Esophagus muscularis mucosa (tissue), 4 donors: Measurements from ENCODE around the gene RAI14. TPM values are rescaled to one million over a fixed set of nuclear protein-coding genes. Genes with fewer than 3 reads are reported as not detected.

ENCODE experiments used
- DNase-seq: peaks from one replicate; pipeline ENCODE4 v3.0.0-alpha.2; 2017; ENCODE audit errors: extremely low spot score
- H3K27ac ChIP-seq, 4 donors: fragments of 200-600 bp; sonication (generic); replicated peaks in 1 of 4; 1 replicate in 3 of 4; 2 replicates in 1 of 4; pipeline ENCODE4 v1.5.1; 2016 to 2019; ENCODE audit warnings: mild to moderate bottlenecking in 1 of 4
- H3K27me3 ChIP-seq, 4 donors: fragments of 200-600 bp; sonication (generic); one replicate each; pipeline versions ENCODE4 v1.5.1 to v1.6.0; 2016 to 2019
- H3K36me3 ChIP-seq, 4 donors: fragments of 200-600 bp; sonication (generic); one replicate each; pipeline ENCODE4 v1.5.1; 2016 to 2019
- H3K4me1 ChIP-seq, 4 donors: fragments of 200-600 bp; sonication (generic); one replicate each; pipeline ENCODE4 v1.5.1; 2016 to 2019
- H3K4me3 ChIP-seq, 4 donors: fragments of 200-600 bp; sonication (generic); 1 replicate in 2 of 4; 2 replicates in 2 of 4; pipeline ENCODE4 v1.5.1; 2016 to 2019; ENCODE audit warnings: mild to moderate bottlenecking in 4 of 4, moderate library complexity in 1 of 4
- H3K9me3 ChIP-seq, 4 donors: fragments of 200-600 bp; sonication (generic); 1 replicate in 3 of 4; 2 replicates in 1 of 4; pipeline ENCODE4 v1.5.1; 2016 to 2019
- EP300 ChIP-seq: sonication (generic); formaldehyde crosslinking; IDR thresholded peaks from one replicate; pipeline ENCODE4 v1.6.1; 2017; ENCODE audit warnings: antibody characterized with exemption
- POLR2A ChIP-seq: fragments of 450-650 bp; IDR thresholded peaks from one replicate; pipeline ENCODE4 v1.6.1; 2017; ENCODE audit warnings: antibody characterized with exemption, moderate library complexity, mild to moderate bottlenecking, low read depth
- POLR2AphosphoS5 ChIP-seq, 2 donors: sonication (generic); formaldehyde crosslinking; IDR thresholded peaks; one replicate each; pipeline ENCODE4 v1.6.1; 2017; ENCODE audit warnings: antibody characterized with exemption in 2 of 2
- WGBS: methylation state at CpG from one replicate; pipeline ENCODE4 v1.1.5; 2018; 5-methylcytosine and 5-hydroxymethylcytosine counted together
- intact Hi-C: fragments of 100-400 bp; cut with DNase I; formaldehyde crosslinking; loops from one replicate; pipeline ENCODE4 v1.15.1; 2023
- total RNA-seq, 4 donors: library from RNA; depleted of rRNA; stranded (reverse); fragments of >200 nt; gene quantifications; one replicate each; pipeline versions ENCODE4 v1.1.0 to v1.2.1, GENCODE V29; 2016
- TF ChIP-seq, protein P1 (sequence below), 3 experiments: fragments of 200-600 bp in 2 of 3; fragments of 450-650 bp in 1 of 3; sonication (generic) in 2 of 3; IDR thresholded peaks; one replicate each; pipeline ENCODE4 v1.5.1; 2017 to 2019; ENCODE audit warnings: antibody characterized with exemption in 3 of 3, mild to moderate bottlenecking in 2 of 3, moderate library complexity in 1 of 3

RAI14 gene
- total RNA-seq, 4 donors from 2014 or later = 57.3 to 76.4 (median 68.1) TPM

GRCh38 chr5:34765662-34766061, 109.5 kb downstream of the RAI14 start:
- H3K4me3 ChIP-seq = no peak overlapping the region
- peaks cover 0 to 26% (median 3%) of the 10 kb centered on the region in 4 donors for H3K36me3 ChIP-seq
- no peaks in the 10 kb centered on the region for H3K9me3 ChIP-seq
- intact Hi-C loops = no loop called here
- no peak overlapping the region for H3K27ac ChIP-seq
- no peak for DNase-seq
- TF ChIP-seq EP300 (no peak), POLR2AphosphoS5 (IDR thresholded peaks at IDR 0.05) (no peak), POLR2A (no peak)
- TF ChIP-seq, protein P1, sequence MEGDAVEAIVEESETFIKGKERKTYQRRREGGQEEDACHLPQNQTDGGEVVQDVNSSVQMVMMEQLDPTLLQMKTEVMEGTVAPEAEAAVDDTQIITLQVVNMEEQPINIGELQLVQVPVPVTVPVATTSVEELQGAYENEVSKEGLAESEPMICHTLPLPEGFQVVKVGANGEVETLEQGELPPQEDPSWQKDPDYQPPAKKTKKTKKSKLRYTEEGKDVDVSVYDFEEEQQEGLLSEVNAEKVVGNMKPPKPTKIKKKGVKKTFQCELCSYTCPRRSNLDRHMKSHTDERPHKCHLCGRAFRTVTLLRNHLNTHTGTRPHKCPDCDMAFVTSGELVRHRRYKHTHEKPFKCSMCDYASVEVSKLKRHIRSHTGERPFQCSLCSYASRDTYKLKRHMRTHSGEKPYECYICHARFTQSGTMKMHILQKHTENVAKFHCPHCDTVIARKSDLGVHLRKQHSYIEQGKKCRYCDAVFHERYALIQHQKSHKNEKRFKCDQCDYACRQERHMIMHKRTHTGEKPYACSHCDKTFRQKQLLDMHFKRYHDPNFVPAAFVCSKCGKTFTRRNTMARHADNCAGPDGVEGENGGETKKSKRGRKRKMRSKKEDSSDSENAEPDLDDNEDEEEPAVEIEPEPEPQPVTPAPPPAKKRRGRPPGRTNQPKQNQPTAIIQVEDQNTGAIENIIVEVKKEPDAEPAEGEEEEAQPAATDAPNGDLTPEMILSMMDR (IDR thresholded peaks at IDR 0.05) = no peak
- peaks cover 0 to 17% (median 8%) of the 10 kb centered on the region in 4 donors for H3K4me1 ChIP-seq
- 88% methylated on average over 1 of the region's 1 CpG for WGBS
- H3K27me3 ChIP-seq = no peaks in the 10 kb centered on the region

GRCh38 chr5:34767180-34767579, 111.1 kb downstream of the RAI14 start:
- no peak for DNase-seq
- Histone ChIP-seq H3K36me3 (peaks cover 0 to 17% (median 3%) of the 10 kb centered on the region in 4 donors), H3K4me3 (no peak overlapping the region), H3K4me1 (peaks cover 0 to 15% (median 7%) of the 10 kb centered on the region in 4 donors), H3K27ac (no peak overlapping the region), H3K27me3 (no peaks in the 10 kb centered on the region), H3K9me3 (no peaks in the 10 kb centered on the region)
- no peak for TF ChIP-seq EP300
- 76% methylated on average over 7 of the region's 7 CpGs for WGBS
- intact Hi-C loops = no loop called here

DNA sequence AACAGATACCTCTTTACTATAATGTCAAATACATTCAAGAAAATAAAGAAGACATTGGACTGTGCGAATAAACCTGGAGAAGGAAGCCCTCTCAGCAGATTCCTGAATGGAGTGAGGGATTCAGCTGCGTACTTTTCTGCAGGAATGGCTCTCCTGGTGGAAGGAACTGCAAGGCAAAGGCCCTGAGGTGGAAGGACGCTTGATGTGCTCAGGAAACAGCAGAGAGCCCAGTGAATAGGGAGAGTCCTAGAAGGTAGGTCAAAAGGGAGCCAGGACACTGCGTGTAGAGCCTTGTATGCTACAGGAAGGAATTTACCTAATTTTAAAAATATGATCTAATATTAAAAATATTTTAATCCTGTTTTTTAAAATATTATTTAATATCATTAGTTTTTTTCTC, 114.4 kb downstream of the RAI14 start:
- 93% methylated on average over 4 of the region's 4 CpGs for WGBS
- no peak for TF ChIP-seq EP300
- TF ChIP-seq POLR2AphosphoS5 (IDR thresholded peaks at IDR 0.05) = no peak
- no peak for TF ChIP-seq POLR2A
- TF ChIP-seq, protein P1 (IDR thresholded peaks at IDR 0.05) = no peak
- no peak for DNase-seq
- Histone ChIP-seq H3K27me3 (no peaks in the 10 kb centered on the region), H3K9me3 (peaks cover 0 to 3% (median 0%) of the 10 kb centered on the region in 4 donors), H3K36me3 (peaks cover 0 to 14% (median 3%) of the 10 kb centered on the region in 4 donors), H3K4me3 (no peak overlapping the region), H3K4me1 (peaks cover 0 to 8% (median 2%) of the 10 kb centered on the region in 4 donors), H3K27ac (no peak overlapping the region)
- intact Hi-C loops = no loop called here

GRCh38 chr5:34771076-34771475, 114.9 kb downstream of the RAI14 start:
- peaks cover 0 to 9% (median 0%) of the 10 kb centered on the region in 4 donors for H3K36me3 ChIP-seq
- no peak for DNase-seq
- no peak overlapping the region for H3K4me3 ChIP-seq
- H3K27ac ChIP-seq = no peak overlapping the region
- H3K27me3 ChIP-seq = no peaks in the 10 kb centered on the region
- intact Hi-C loops = no loop called here
- WGBS = 63% methylated on average over 5 of the region's 5 CpGs
- peaks cover 0 to 8% (median 2%) of the 10 kb centered on the region in 4 donors for H3K4me1 ChIP-seq
- TF ChIP-seq EP300 (no peak), POLR2AphosphoS5 (IDR thresholded peaks at IDR 0.05) (no peak), POLR2A (no peak)
- TF ChIP-seq, protein P1 (IDR thresholded peaks at IDR 0.05) = no peak
- peaks cover 0 to 3% (median 0%) of the 10 kb centered on the region in 4 donors for H3K9me3 ChIP-seq

DNA sequence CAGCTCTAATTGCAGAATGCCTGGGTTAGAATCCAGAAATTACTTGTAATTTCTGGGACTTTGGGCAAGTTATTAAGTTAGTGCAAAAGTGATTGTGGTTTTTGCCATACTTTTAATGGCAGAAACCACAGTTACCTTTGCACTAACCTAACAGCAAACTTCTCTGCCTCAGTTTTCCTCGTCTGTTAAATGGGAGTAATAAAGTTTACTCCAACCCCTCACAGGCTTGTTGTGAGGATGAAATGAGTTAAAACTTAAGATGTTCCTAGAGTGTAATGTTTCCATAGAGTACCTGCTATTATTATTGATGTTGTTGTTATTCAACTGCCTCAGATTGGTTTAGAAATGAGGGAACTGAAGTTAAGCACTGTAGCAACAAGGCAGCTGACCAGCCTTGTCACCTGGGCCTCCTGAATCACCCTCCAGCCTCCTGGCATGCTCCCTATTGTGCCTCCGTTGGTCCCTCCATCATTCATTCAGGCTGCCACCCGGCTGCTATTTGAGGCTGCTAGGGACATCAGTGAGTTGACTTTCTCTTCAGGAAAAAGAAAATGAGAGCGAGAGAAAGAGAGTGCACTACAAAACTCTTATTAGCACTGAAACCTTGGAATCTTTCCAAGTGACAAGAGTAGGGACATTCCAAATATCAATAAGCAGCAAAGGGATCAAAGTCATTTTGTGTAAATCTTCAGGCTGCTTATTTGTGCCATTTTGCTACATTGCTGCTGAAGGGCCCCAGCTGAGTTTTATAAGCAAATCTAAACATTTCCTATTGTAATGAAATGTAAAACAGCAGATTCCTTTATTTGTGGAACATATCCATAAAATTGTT, 116.4 kb downstream of the RAI14 start:
- WGBS = 74% methylated on average over 4 of the region's 4 CpGs
- no peaks in the 10 kb centered on the region for H3K27me3 ChIP-seq
- H3K4me1 ChIP-seq = peaks cover 0 to 8% (median 2%) of the 10 kb centered on the region in 4 donors
- H3K9me3 ChIP-seq = peaks cover 0 to 3% (median 0%) of the 10 kb centered on the region in 4 donors
- H3K36me3 ChIP-seq = peaks cover 0 to 4% (median 0%) of the 10 kb centered on the region in 4 donors
- TF ChIP-seq, protein P1 (IDR thresholded peaks at IDR 0.05) = no peak
- no peak for TF ChIP-seq EP300
- TF ChIP-seq POLR2AphosphoS5 (IDR thresholded peaks at IDR 0.05) = no peak
- TF ChIP-seq POLR2A = no peak
- intact Hi-C loops = no loop called here
- H3K27ac ChIP-seq = no peak overlapping the region
- no peak overlapping the region for H3K4me3 ChIP-seq
- no peak for DNase-seq
